HepG2 (cell line): ENCODE measurements around the gene ZBTB7B. TPM values are rescaled to one million over a fixed set of nuclear protein-coding genes. Genes with fewer than 3 reads are reported as not detected.

Experiments
- E2F2 ChIP-seq: sonication (generic); formaldehyde crosslinking; IDR thresholded peaks from 2 replicates; pipeline ENCODE4 v1.4.0; 2020; ENCODE audit warnings: missing genetic modification reagents, borderline replicate concordance
- FOXM1 ChIP-seq: sonication (generic); formaldehyde crosslinking; IDR thresholded peaks from 2 replicates; pipeline ENCODE4 v1.5.0; 2020; ENCODE audit warnings: missing genetic modification reagents
- MAFK ChIP-seq, 2 experiments: IDR thresholded peaks in 1 of 2; conservative IDR thresholded peaks in 1 of 2; 2 replicates each; pipeline ENCODE4 v1.6.1; 2011; ENCODE audit warnings: improper control_type of control experiment in 2 of 2, low read length in 2 of 2
- MED13 ChIP-seq: sonication (generic); formaldehyde crosslinking; IDR thresholded peaks from 2 replicates; pipeline ENCODE4 v1.5.0; 2020; ENCODE audit warnings: missing genetic modification reagents
- MIER2 ChIP-seq: IDR thresholded peaks from 2 replicates; pipeline ENCODE4 v1.6.1; 2016; ENCODE audit warnings: missing biosample characterization, missing genetic modification reagents
- MTERF4 ChIP-seq: sonication (generic); formaldehyde crosslinking; IDR thresholded peaks from 2 replicates; pipeline ENCODE4 v1.8.0; 2023; ENCODE audit warnings: mild to moderate bottlenecking, missing genetic modification reagents
- NFE2L1 ChIP-seq: sonication (generic); formaldehyde crosslinking; IDR thresholded peaks from 2 replicates; pipeline ENCODE4 v1.4.0; 2020; ENCODE audit warnings: missing genetic modification reagents, mild to moderate bottlenecking, borderline replicate concordance
- SIN3A ChIP-seq: IDR thresholded peaks from 2 replicates; pipeline ENCODE4 v1.6.1; 2011; ENCODE audit warnings: low read depth, mild to moderate bottlenecking, control low read depth, low read length, borderline replicate concordance
- SNRNP70 ChIP-seq: fragments of 200-400 bp; formaldehyde crosslinking; IDR thresholded peaks from 2 replicates; pipeline ENCODE4 v1.6.1; 2017; ENCODE audit warnings: mild to moderate bottlenecking, low read depth, low read length, moderate library complexity
- SP1 ChIP-seq, 2 experiments: fragments of 450-650 bp in 1 of 2; sonication (generic) in 1 of 2; formaldehyde crosslinking in 1 of 2; IDR thresholded peaks; 2 replicates each; pipeline versions ENCODE4 v1.4.0 to v1.6.1; 2016 to 2020; ENCODE audit warnings: missing genetic modification reagents in 1 of 2
- SPEN ChIP-seq: sonication (generic); formaldehyde crosslinking; IDR thresholded peaks from 2 replicates; pipeline ENCODE4 v1.5.1; 2020; ENCODE audit warnings: low read depth, mild to moderate bottlenecking, missing genetic modification reagents
- TBX3 ChIP-seq: fragments of 450-650 bp; IDR thresholded peaks from 2 replicates; pipeline ENCODE4 v1.6.1; 2017; ENCODE audit warnings: antibody characterized with exemption, mild to moderate bottlenecking, inconsistent platforms, borderline replicate concordance
- U2AF2 ChIP-seq: fragments of 200-400 bp; formaldehyde crosslinking; IDR thresholded peaks from 2 replicates; pipeline ENCODE4 v1.6.1; 2017; ENCODE audit warnings: low read depth, mild to moderate bottlenecking, low read length
- ZBTB4 ChIP-seq: sonication (generic); formaldehyde crosslinking; IDR thresholded peaks from 2 replicates; pipeline ENCODE4 v1.4.0; 2020; ENCODE audit warnings: missing genetic modification reagents, mild to moderate bottlenecking, borderline replicate concordance
- ZNF235 ChIP-seq: sonication (generic); formaldehyde crosslinking; IDR thresholded peaks from 2 replicates; pipeline ENCODE4 v1.8.1; 2023; ENCODE audit warnings: mild to moderate bottlenecking, missing genetic modification reagents, borderline replicate concordance
- ZNF275 ChIP-seq: sonication (generic); formaldehyde crosslinking; IDR thresholded peaks from 2 replicates; pipeline ENCODE4 v1.8.0; 2022; ENCODE audit warnings: missing genetic modification reagents, mild to moderate bottlenecking, inconsistent platforms, borderline replicate concordance
- ZNF292 ChIP-seq: sonication (generic); formaldehyde crosslinking; IDR thresholded peaks from 2 replicates; pipeline ENCODE4 v1.8.1; 2022; ENCODE audit warnings: mild to moderate bottlenecking, low read depth, missing genetic modification reagents, borderline replicate concordance
- ZNF354B ChIP-seq: sonication (generic); formaldehyde crosslinking; IDR thresholded peaks from 2 replicates; pipeline ENCODE4 v1.8.0; 2022; ENCODE audit warnings: mild to moderate bottlenecking, missing genetic modification reagents
- ZNF510 ChIP-seq: sonication (generic); formaldehyde crosslinking; IDR thresholded peaks from 2 replicates; pipeline ENCODE4 v1.4.0; 2020; ENCODE audit warnings: low read depth, mild to moderate bottlenecking, missing genetic modification reagents
- ZNF562 ChIP-seq: sonication (generic); formaldehyde crosslinking; IDR thresholded peaks from 2 replicates; pipeline ENCODE4 v1.8.0; 2022; ENCODE audit warnings: missing genetic modification reagents, borderline replicate concordance
- ZNF776 ChIP-seq: sonication (generic); formaldehyde crosslinking; IDR thresholded peaks from 2 replicates; pipeline ENCODE4 v1.4.0; 2020; ENCODE audit warnings: mild to moderate bottlenecking, missing genetic modification reagents
- ZNF790 ChIP-seq: sonication (generic); formaldehyde crosslinking; IDR thresholded peaks from 2 replicates; pipeline ENCODE4 v1.8.0; 2022; ENCODE audit warnings: missing genetic modification reagents, mild to moderate bottlenecking, borderline replicate concordance
- ZNF841 ChIP-seq: sonication (generic); formaldehyde crosslinking; IDR thresholded peaks from 2 replicates; pipeline ENCODE4 v1.8.1; 2023; ENCODE audit warnings: missing genetic modification reagents, borderline replicate concordance
- polyA plus RNA-seq, 8 experiments: library from polyadenylated mRNA; depleted of rRNA in 3 of 8; stranded (reverse) in 7 of 8; unstranded in 1 of 8; fragments of >200 nt; fragmentation: Illumina TruSeq in 4 of 8; extraction: Trizol in 4 of 8; gene quantifications; 2 replicates each; pipeline versions ENCODE4 v1.2.1 to v1.2.3, GENCODE V29; 2011 to 2016; ENCODE audit warnings: low read depth in 4 of 8, missing spikeins in 1 of 8, mixed read lengths in 1 of 8; ENCODE audit not compliant: insufficient read depth in 1 of 8
- total RNA-seq, 5 experiments: library from RNA; depleted of rRNA; stranded (reverse); fragments of >200 nt; fragmentation: Illumina TruSeq; extraction: Trizol; gene quantifications; 2 replicates each; pipeline ENCODE4 v1.2.3, GENCODE V29; 2016; ENCODE audit warnings: low read depth in 1 of 5

ZBTB7B gene
- total and polyA plus RNA-seq, 2 of the 13 experiments (the other 11 are each of a cell fraction or from before 2014, with no cell fraction given), result 15.5 to 17.5 TPM

- TF ChIP-seq ZNF275 (CRISPR knock-in tag) (no peak), ZNF510 (CRISPR knock-in tag) (no peak), FOXM1 (no peak), SIN3A (no peak), SNRNP70 (no peak), ZNF354B (CRISPR knock-in tag) (no peak), ZNF235 (CRISPR knock-in tag) (no peak), MED13 (no peak), ZNF562 (CRISPR knock-in tag) (no peak), ZNF292 (no peak), ZNF841 (CRISPR knock-in tag) (no peak), MIER2 (no peak), ZNF776 (CRISPR knock-in tag) (no peak), SPEN (CRISPR knock-in tag) (peak; percentile 33; the same call in 1 of the 2 replicates), ZBTB4 (CRISPR knock-in tag) (no peak), TBX3 (no peak), MTERF4 (CRISPR knock-in tag) (peak; percentile 34; the same call in 1 of the 2 replicates), E2F2 (CRISPR knock-in tag) (no peak), SP1 (IDR thresholded peaks at IDR 0.05) (no peak), SP1 (CRISPR knock-in tag; IDR thresholded peaks at IDR 0.05) (no peak), MAFK (conservative IDR thresholded peaks at IDR 0.05 in 1 of 2, IDR thresholded peaks at IDR 0.05 in 1 of 2; ENCODE audit: low read length in 2 of 2) (no peak), NFE2L1 (CRISPR knock-in tag) (no peak), U2AF2 (no peak), ZNF790 (CRISPR knock-in tag) (no peak)
Measured at GRCh38 chr1:155062702-155063411, 60.3 kb downstream of the ZBTB7B start (continued).
